GM12801 (cell line): ENCODE data around the gene CST6.

Source experiments
- TF ChIP-seq, protein P1 (sequence below): IDR thresholded peaks from one replicate; pipeline ENCODE4 v1.5.1; 2011; ENCODE audit warnings: control low read depth; ENCODE audit not compliant: insufficient read length; ENCODE audit errors: extremely low read depth

Gene CST6

DNA sequence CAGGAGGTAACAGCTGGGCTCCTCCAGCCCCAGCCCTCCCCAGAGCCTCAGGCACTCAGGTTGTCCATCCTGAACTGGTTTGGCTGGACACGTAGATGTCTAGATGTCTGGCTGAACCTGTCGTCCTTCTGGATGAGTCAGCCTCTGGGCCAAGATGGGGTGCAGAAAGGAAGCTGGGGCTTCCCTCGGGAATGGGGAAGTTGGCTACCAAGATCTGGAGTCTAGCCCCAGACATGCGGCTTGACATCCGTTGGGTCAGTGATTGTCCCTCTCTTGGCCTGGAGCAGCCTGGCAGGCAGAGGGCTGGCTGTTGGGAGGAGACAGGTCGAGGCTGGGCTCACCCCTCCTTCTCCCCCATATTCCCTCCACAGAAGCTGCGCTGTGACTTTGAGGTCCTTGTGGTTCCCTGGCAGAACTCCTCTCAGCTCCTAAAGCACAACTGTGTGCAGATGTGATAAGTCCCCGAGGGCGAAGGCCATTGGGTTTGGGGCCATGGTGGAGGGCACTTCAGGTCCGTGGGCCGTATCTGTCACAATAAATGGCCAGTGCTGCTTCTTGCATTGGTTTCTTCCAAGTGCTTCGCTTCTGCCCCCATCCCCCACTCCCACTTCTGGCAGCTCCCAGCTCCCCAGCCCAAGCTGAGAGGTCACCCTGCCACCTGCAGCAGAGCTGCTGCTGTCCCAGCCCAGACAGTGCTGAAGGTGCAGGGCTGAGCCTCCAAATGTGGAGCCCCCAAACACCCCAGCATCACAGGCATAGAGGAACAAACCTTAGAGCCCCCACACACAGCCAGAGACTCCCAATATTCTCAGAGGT is 1.3 kb downstream of the CST6 start:
- TF ChIP-seq, protein P1, sequence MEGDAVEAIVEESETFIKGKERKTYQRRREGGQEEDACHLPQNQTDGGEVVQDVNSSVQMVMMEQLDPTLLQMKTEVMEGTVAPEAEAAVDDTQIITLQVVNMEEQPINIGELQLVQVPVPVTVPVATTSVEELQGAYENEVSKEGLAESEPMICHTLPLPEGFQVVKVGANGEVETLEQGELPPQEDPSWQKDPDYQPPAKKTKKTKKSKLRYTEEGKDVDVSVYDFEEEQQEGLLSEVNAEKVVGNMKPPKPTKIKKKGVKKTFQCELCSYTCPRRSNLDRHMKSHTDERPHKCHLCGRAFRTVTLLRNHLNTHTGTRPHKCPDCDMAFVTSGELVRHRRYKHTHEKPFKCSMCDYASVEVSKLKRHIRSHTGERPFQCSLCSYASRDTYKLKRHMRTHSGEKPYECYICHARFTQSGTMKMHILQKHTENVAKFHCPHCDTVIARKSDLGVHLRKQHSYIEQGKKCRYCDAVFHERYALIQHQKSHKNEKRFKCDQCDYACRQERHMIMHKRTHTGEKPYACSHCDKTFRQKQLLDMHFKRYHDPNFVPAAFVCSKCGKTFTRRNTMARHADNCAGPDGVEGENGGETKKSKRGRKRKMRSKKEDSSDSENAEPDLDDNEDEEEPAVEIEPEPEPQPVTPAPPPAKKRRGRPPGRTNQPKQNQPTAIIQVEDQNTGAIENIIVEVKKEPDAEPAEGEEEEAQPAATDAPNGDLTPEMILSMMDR = no peak

- TF ChIP-seq, protein P1 = no peak
These were observed 1.9 kb downstream of the CST6 start for GRCh38 chr11:66013762-66014100.

GRCh38 chr11:66014804-66015453 is 3.1 kb downstream of the CST6 start:
- TF ChIP-seq, protein P1 = no peak

- TF ChIP-seq, protein P1 = no peak
These were observed 3.7 kb downstream of the CST6 start for GRCh38 chr11:66015454-66015881.

DNA sequence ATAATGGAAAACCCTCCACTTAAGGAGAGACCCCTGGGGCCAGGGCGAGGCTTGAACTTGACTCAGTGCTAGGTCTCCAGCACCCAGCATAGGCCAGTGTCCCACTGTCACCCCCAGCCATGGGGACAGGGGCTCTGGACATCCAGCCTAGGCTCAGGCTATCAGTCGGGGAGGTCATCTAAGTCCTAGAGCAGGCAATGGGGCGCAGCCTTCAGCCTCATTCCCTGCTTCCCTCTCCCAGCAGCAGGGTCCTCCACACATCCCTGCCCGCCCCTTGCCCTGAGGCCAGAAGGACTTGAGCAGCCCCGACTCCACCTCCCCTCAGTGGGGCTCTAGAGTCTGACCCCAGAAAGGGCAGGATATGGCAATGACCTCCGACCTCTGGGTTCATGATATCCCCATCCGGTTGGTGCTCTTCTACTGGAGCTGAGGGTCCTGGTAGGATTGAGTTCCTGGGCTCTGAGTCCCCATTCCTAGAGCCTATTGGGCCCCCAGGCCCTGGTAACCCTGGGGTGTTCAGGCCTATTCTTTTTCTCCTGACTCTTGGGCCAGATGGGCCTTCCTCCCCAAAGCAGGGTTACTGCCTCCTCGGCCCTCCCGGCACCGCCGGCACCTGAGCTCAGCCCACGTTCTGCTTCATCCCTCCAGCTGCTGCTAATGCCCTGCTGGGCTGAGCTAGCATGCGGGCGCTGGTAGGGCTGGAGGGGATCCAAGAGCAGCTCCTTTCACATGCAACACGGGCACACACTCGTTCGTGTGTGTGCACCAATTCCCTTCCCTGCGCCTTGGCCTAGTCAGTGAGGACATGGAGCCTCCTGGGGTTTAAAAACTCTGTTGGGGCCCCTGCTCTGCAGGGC is 4.4 kb downstream of the CST6 start:
- TF ChIP-seq, protein P1 = no peak

GRCh38 chr11:66016793-66017177 is 5.0 kb downstream of the CST6 start:
- TF ChIP-seq, protein P1 = no peak

DNA sequence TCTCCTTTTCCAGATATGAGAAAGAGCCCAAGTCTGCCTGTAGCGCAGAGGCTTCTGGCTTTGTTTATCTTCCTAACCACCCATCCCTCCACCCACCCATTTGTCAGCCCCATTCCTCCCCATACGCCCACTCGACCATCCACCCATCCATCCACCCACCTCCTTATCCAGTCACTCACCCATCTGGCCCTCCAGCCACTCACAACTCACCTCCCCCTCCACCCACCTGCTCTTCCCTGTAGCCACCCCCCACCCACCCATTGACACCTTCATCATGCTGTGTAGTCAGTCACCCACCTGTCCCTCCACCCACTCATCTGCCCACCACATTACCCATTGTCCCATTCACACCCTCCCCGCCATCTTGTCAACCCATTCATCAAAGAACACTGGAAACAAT is 5.5 kb downstream of the CST6 start:
- TF ChIP-seq, protein P1 = no peak
